Neural progenitor cell (in vitro differentiated cells): ENCODE measurements around the gene UROS. TPM values are rescaled to one million over a fixed set of nuclear protein-coding genes. Genes with fewer than 3 reads are reported as not detected.

Experiments used
- DNase-seq: peaks from one replicate; pipeline ENCODE4 v3.0.0-alpha.2; 2016; ENCODE audit warnings: low spot score
- H2AFZ ChIP-seq: fragments of 200-600 bp; sonication (generic); replicated peaks from 2 replicates; pipeline ENCODE4 v1.6.1; 2016; ENCODE audit warnings: antibody characterized with exemption
- H3F3A ChIP-seq: fragments of 200-600 bp; sonication (generic); 2 replicates; pipeline ENCODE4 v1.6.1; 2016; ENCODE audit warnings: antibody characterized with exemption, low read depth
- H3K27ac ChIP-seq: fragments of 200-600 bp; sonication (generic); 2 replicates; pipeline ENCODE4 v1.5.1; 2016; ENCODE audit warnings: mild to moderate bottlenecking
- H3K27me3 ChIP-seq: fragments of 200-600 bp; sonication (generic); 2 replicates; pipeline ENCODE4 v1.6.1; 2016; ENCODE audit warnings: mild to moderate bottlenecking, moderate library complexity
- H3K36me3 ChIP-seq: fragments of 200-600 bp; sonication (generic); 2 replicates; pipeline ENCODE4 v1.5.1; 2016
- H3K4me1 ChIP-seq: fragments of 200-600 bp; sonication (generic); 2 replicates; pipeline ENCODE4 v1.6.1; 2016; ENCODE audit warnings: mixed run types
- H3K4me2 ChIP-seq: fragments of 200-600 bp; sonication (generic); 2 replicates; pipeline ENCODE4 v1.6.1; 2016
- H3K4me3 ChIP-seq: fragments of 200-600 bp; sonication (generic); 2 replicates; pipeline ENCODE4 v1.5.1; 2016
- H3K79me2 ChIP-seq: fragments of 200-600 bp; sonication (generic); 2 replicates; pipeline ENCODE4 v1.6.1; 2016; ENCODE audit warnings: low read depth
- H3K9ac ChIP-seq: fragments of 200-600 bp; sonication (generic); 2 replicates; pipeline ENCODE4 v1.6.1; 2016
- H3K9me3 ChIP-seq: fragments of 200-600 bp; sonication (generic); 2 replicates; pipeline ENCODE4 v1.5.1; 2016; ENCODE audit warnings: low read depth
- H4K20me1 ChIP-seq: fragments of 200-600 bp; sonication (generic); 2 replicates; pipeline ENCODE4 v1.6.1; 2016; ENCODE audit warnings: low read depth
- H3K27ac Mint-ChIP-seq: 3 replicates; pipeline ENCODE4 v1.8.0; 2021; ENCODE audit warnings: mixed read lengths
- H3K27me3 Mint-ChIP-seq: 2 replicates; pipeline ENCODE4 v1.8.0; 2022; ENCODE audit warnings: low read depth, mild to moderate bottlenecking, inconsistent platforms, moderate library complexity, mixed read lengths; ENCODE audit not compliant: insufficient read depth
- H3K36me3 Mint-ChIP-seq: 3 replicates; pipeline ENCODE4 v1.8.0; 2021; ENCODE audit warnings: mixed read lengths
- H3K4me1 Mint-ChIP-seq: 3 replicates; pipeline ENCODE4 v1.8.0; 2021; ENCODE audit warnings: mixed read lengths
- H3K4me3 Mint-ChIP-seq: 3 replicates; pipeline ENCODE4 v1.8.0; 2021; ENCODE audit warnings: mild to moderate bottlenecking, moderate library complexity, mixed read lengths
- H3K9me3 Mint-ChIP-seq: 3 replicates; pipeline ENCODE4 v1.8.0; 2020; ENCODE audit warnings: mixed read lengths
- EZH2 ChIP-seq: fragments of 200-600 bp; sonication (generic); IDR thresholded peaks from 2 replicates; pipeline ENCODE4 v1.6.1; 2017; ENCODE audit warnings: antibody characterized with exemption, mild to moderate bottlenecking, moderate library complexity
- EZH2phosphoT487 ChIP-seq: fragments of 200-600 bp; sonication (generic); IDR thresholded peaks from 2 replicates; pipeline ENCODE4 v1.6.1; 2017; ENCODE audit warnings: antibody characterized with exemption
- total RNA-seq: library from RNA; depleted of rRNA; stranded (reverse); fragments of >200 nt; gene quantifications from 2 replicates; pipeline ENCODE4 v1.2.3, GENCODE V29; 2015; ENCODE audit warnings: low replicate concordance
- TF ChIP-seq, protein P1 (sequence below): fragments of 200-600 bp; sonication (generic); IDR thresholded peaks from 2 replicates; pipeline ENCODE4 v1.5.1; 2017; ENCODE audit warnings: antibody characterized with exemption, mild to moderate bottlenecking

Gene UROS
- total RNA-seq, 1 donor from 2014 or later, result 82.2 TPM

- no peaks in the 10 kb centered on the region for H4K20me1 ChIP-seq
- peaks cover 2% of the 10 kb centered on the region for H3K4me1 Mint-ChIP-seq
- no peaks in the 10 kb centered on the region for H3K27me3 Mint-ChIP-seq
- H3K4me3 Mint-ChIP-seq, result no peak overlapping the region
- H3K27ac ChIP-seq, result no peak overlapping the region
- peaks cover 54% of the 10 kb centered on the region for H3K36me3 Mint-ChIP-seq
- H2AFZ ChIP-seq, result no peak overlapping the region
- H3K4me3 ChIP-seq, result no peak overlapping the region
- no peak overlapping the region for H3K9ac ChIP-seq
- H3K27ac Mint-ChIP-seq, result no peak overlapping the region
- no peaks in the 10 kb centered on the region for H3K27me3 ChIP-seq
- H3K9me3 Mint-ChIP-seq, result no peaks in the 10 kb centered on the region
- H3K4me1 ChIP-seq, result peaks cover 19% of the 10 kb centered on the region
- peaks cover 6% of the 10 kb centered on the region for H3F3A ChIP-seq
- no peaks in the 10 kb centered on the region for H3K9me3 ChIP-seq
- TF ChIP-seq EZH2phosphoT487 (no peak), EZH2 (no peak)
- TF ChIP-seq, protein P1, sequence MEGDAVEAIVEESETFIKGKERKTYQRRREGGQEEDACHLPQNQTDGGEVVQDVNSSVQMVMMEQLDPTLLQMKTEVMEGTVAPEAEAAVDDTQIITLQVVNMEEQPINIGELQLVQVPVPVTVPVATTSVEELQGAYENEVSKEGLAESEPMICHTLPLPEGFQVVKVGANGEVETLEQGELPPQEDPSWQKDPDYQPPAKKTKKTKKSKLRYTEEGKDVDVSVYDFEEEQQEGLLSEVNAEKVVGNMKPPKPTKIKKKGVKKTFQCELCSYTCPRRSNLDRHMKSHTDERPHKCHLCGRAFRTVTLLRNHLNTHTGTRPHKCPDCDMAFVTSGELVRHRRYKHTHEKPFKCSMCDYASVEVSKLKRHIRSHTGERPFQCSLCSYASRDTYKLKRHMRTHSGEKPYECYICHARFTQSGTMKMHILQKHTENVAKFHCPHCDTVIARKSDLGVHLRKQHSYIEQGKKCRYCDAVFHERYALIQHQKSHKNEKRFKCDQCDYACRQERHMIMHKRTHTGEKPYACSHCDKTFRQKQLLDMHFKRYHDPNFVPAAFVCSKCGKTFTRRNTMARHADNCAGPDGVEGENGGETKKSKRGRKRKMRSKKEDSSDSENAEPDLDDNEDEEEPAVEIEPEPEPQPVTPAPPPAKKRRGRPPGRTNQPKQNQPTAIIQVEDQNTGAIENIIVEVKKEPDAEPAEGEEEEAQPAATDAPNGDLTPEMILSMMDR, result no peak
- no peak for DNase-seq
- peaks cover 28% of the 10 kb centered on the region for H3K36me3 ChIP-seq
- no peak overlapping the region for H3K4me2 ChIP-seq
- H3K79me2 ChIP-seq, result peaks cover 3% of the 10 kb centered on the region
Measured at GRCh38 chr10:125756196-125756595, 66.9 kb downstream of the UROS start.

DNA sequence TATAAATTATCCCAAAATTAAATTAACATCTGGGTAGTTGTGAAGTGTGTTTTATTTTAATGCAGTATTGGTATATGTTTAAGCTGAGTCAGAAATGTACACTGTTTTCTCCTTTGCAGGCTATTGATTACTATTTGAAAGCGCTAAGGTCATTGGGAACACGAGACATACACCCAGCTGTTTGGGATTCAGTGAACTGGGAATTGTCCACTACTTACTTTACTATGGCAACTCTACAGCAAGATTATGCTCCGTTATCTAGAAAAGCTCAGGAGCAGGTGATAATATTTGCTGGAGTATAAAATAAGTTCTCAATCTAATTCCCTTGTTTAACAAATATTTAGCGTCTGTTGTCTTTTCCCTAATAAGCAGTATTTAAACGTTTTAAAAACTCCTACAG lies 75.6 kb downstream of the UROS start:
- no peak overlapping the region for H3K9ac ChIP-seq
- Mint-ChIP-seq H3K27ac (no peak overlapping the region), H3K27me3 (no peaks in the 10 kb centered on the region), H3K36me3 (peaks cover 43% of the 10 kb centered on the region), H3K9me3 (no peaks in the 10 kb centered on the region), H3K4me3 (no peak overlapping the region), H3K4me1 (no peaks in the 10 kb centered on the region)
- no peak for TF ChIP-seq EZH2phosphoT487
- TF ChIP-seq, protein P1, result no peak
- no peak for TF ChIP-seq EZH2
- no peak overlapping the region for H3K4me3 ChIP-seq
- no peaks in the 10 kb centered on the region for H3K27me3 ChIP-seq
- H3K9me3 ChIP-seq, result no peaks in the 10 kb centered on the region
- H3F3A ChIP-seq, result no peaks in the 10 kb centered on the region
- no peaks in the 10 kb centered on the region for H3K79me2 ChIP-seq
- H4K20me1 ChIP-seq, result no peaks in the 10 kb centered on the region
- H2AFZ ChIP-seq, result no peak overlapping the region
- no peak overlapping the region for H3K27ac ChIP-seq
- DNase-seq, result no peak
- no peak overlapping the region for H3K4me2 ChIP-seq
- H3K36me3 ChIP-seq, result peaks cover 10% of the 10 kb centered on the region
- H3K4me1 ChIP-seq, result peaks cover 12% of the 10 kb centered on the region

- Histone ChIP-seq H3F3A (no peaks in the 10 kb centered on the region), H3K27ac (no peak overlapping the region), H3K27me3 (no peaks in the 10 kb centered on the region), H3K79me2 (no peaks in the 10 kb centered on the region), H3K4me2 (no peak overlapping the region), H3K9me3 (no peaks in the 10 kb centered on the region), H3K9ac (no peak overlapping the region), H4K20me1 (no peaks in the 10 kb centered on the region), H3K4me3 (no peak overlapping the region), H3K4me1 (no peaks in the 10 kb centered on the region), H2AFZ (no peak overlapping the region), H3K36me3 (peaks cover 13% of the 10 kb centered on the region)
- TF ChIP-seq EZH2, result no peak
- TF ChIP-seq EZH2phosphoT487, result no peak
- TF ChIP-seq, protein P1, result no peak
- no peaks in the 10 kb centered on the region for H3K4me1 Mint-ChIP-seq
- DNase-seq, result no peak
- no peak overlapping the region for H3K4me3 Mint-ChIP-seq
- no peaks in the 10 kb centered on the region for H3K9me3 Mint-ChIP-seq
- H3K27ac Mint-ChIP-seq, result no peak overlapping the region
- H3K36me3 Mint-ChIP-seq, result peaks cover 48% of the 10 kb centered on the region
- H3K27me3 Mint-ChIP-seq, result no peaks in the 10 kb centered on the region
Measured at GRCh38 chr10:125744909-125745308, 78.1 kb downstream of the UROS start.
